EL (cell line): ENCODE data around the gene SMAD4.

Experiments used
- DNase-seq: peaks from one replicate; pipeline ENCODE4 v3.0.0-alpha.2; 2016

The SMAD4 gene

GRCh38 chr18:51025512-51025911 is 4.5 kb upstream of the SMAD4 start:
- DNase-seq: no peak

DNA sequence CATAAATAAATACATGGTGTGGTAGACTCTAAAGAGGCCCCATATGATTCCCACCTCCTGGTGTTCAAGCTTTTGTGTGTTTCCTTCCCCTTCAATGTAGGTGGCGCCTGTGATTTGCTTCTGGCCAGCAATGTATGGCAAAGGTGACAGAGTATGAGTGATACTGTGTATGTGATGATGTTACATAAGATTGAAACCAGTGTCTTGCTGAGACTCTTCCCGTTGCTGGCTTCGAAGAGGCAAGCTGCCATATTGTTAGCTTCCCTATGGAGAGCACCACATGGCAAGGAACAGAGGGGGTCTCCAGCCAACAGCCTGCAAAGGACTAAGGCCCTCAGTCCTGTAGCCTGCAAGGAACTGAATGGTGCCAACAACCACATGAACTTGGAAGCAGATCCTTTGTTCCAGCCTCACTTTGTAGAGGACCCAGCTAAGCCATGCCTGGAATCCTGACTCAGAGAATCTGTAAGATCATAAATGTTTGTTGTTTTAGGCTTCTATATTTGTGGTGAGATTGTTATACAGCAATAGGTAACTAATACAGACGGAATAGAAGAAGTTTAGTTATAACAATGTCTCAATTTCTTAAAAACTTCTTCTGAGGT is 1.7 kb upstream of the SMAD4 start:
- peak; percentile 31 for DNase-seq

DNA sequence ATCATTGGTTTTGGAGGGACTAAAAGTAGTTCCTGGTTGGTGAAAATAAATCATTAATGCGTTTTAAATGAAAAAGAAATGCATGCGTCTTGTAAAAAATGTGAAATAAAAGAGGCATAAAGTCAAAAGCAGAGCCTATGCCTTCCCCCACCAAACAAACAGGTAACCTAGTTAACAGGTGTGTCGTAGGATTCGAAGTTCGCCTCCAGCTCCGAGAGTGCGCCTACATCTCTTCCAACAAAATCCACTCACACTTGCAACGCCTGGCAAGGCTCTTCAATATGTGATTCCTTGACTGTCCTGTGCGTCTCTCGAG is 677 bp upstream of the SMAD4 start:
- DNase-seq: no peak

DNA sequence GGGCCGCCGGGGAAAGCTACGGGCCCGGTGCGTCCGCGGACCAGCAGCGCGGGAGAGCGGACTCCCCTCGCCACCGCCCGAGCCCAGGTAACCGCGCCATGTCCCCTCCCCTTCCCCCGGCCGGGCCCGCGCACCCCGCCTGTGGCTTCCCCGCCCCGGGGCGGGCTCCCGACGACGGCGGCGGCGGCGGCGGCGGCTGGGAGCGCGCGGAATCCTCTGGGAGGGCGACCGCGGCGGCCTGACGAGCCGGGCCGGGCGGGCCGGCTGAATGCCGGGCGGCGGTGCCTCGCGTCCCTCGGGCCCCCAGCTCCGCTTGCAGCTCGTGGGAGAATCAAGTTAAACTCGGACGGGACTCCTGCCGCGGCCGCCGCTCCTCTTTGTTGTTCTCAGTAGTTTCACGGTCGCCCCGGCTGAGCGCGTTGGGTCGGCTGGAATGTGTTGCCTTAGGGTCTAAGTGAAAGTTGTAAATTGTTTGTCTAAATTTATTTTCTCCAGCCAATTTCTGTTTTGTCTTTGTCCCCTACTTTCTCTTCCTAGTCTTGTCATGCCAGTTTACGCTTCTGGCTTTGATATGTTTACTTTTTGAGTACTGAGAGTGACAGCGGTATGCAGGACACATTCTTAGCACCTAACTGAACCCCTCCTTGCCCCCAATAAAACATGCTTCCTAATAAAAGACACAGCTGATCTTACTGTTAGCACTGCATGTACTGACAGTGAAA is 685 bp downstream of the SMAD4 start:
- DNase-seq: peak; percentile 64

DNA sequence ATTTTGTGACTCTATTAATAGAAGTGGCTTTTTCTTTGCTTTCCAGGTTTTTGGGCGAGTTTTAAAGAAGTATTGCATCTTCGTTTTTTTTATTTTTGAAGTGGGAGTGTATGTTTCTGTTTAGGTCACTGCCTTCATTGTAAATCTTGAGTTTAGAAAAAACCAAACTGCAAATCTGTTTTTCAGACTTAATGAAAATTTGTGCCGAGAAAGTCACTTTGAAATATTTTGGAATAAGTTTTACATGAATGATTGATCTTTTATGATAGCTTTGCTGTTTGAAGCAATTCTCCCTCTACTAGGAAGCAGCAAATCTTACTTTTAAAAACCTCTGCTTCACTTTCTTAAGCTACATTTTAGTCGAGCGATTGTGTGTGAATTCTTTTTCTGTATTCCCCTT is 2.2 kb downstream of the SMAD4 start:
- DNase-seq: no peak

DNA sequence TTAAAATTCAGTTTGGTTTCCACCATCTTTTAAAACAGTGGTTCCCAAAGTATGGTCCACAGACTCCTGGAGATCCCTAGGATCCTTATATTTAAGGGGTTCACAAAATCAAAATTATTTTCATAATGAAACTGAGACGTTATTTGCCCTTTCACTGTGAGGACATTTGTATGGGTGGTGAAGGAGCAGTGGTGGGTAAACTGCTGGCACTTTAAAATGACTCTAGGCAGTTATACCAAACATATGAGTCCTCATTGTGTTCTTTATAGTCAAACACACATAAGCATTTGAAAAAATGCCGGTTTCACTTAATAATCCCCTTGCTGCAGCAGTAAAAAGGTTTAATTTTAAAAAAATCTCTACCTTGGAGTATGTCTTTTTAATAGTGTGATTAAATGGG is 7.2 kb downstream of the SMAD4 start:
- no peak for DNase-seq

- DNase-seq: no peak
Observed at GRCh38 chr18:51038110-51038509, 8.1 kb downstream of the SMAD4 start.

DNA sequence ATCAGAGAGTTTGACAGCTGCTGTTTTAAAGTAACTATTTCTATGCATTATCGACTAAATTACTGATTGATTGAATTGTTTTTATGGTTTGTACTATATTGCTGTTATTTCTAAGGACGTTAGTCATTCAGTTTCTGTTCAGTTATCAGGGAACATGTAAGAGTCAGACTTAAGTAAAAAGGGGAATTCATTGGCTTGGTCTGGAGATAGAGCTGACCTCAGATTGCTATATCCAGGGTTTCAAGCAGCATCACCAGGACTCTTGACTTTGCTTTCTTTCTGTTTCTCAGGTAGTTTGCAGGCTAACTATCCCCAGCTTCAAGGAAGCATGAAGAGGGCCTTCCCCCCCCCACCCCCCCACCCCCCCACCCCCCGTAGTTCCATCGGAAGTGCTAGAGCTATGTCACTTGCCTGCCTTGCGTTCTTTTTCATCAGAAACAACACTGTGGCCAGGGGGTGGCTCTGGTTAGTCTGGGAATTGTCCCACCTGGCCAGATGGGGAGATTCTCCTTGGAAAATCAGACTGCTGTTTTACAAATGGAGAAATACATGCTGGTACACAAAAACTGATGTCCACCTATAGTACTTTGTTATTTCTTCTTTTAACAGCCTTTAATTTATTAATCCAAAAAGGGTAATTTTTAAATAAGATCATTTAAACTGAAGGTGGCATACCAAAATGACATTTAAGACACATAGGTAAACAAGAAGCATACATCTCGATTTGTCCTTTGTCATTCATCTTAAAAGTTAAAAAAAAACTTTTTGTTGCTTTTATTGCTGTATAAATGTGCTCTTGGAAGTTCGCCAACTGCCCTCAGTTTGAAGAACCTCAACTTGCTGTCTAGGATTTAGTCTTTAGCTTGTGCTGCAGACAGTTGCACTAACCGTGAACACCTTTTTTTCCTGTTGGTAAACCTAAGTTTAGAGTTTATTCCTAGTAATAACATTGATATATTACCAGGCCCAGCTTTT is 9.4 kb downstream of the SMAD4 start:
- DNase-seq: no peak

- DNase-seq: no peak
Observed at GRCh38 chr18:51041677-51042352, 11.8 kb downstream of the SMAD4 start.

DNA sequence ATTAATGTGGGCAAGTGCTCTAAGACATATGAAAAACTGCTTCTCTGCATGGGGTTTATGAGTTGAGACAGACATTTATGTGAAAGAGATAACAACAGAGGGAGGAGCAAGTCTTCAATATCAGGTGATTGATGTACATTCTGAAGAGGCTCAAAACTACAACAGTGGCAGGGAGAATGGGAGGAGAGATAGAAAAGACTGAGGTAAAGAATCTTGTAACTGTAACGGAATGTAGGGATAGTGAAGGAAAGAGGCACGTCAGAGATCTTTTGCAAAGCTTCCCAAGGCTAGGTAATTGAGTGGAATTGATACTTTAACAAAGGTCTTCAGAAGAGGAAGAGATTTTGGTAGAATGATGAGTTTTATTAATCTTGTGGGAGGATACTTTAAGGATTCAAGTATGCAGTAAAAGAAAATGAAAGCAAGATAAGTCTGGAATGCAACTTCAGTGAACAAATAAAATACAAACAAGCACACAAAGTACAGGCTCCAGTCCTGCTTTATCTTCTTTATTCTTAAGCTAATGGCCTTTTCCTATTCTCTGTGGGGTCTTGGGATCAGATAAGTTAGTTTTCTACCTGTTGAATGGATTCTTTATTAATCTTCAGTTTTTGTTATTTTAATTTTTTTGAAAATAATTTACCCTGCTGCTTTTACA is 15.0 kb downstream of the SMAD4 start:
- peak; percentile 17 for DNase-seq

DNA sequence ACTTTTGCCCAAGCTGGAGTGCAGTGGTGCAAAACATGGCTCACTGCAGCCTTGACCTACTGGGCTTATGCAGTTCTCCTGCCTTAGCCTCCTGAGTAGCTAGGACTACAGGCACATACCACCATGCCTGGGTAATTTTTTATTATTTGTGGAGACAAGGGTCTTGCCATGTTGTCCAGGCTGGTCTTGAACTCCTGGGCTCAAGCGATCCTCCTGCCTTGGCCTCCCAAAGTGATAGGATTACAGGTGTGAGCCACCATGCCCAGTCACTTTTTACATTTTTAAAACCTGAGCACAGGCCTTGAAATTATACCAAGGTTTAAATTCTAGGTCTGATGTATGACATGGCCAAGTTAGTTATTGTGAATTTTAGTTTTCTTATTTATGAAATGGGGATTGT is 18.2 kb downstream of the SMAD4 start:
- DNase-seq: no peak

DNA sequence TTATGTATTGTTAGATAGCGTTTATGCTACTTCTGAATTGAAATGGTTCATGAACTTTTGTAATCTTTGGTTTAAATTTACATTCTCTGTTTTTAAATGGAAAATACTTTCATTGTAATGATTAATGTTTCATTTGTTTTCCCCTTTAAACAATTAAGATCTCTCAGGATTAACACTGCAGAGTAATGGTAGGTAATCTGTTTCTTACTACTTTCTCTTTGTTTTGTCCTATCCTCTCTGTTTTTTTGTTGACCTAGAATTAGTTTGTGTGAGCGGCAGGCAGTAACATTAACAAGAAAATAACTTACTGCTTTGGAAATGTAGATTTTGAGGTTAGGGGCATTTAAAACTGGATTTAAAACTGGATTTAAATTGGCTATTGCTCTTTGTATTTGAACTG is 19.1 kb downstream of the SMAD4 start:
- no peak for DNase-seq

DNA sequence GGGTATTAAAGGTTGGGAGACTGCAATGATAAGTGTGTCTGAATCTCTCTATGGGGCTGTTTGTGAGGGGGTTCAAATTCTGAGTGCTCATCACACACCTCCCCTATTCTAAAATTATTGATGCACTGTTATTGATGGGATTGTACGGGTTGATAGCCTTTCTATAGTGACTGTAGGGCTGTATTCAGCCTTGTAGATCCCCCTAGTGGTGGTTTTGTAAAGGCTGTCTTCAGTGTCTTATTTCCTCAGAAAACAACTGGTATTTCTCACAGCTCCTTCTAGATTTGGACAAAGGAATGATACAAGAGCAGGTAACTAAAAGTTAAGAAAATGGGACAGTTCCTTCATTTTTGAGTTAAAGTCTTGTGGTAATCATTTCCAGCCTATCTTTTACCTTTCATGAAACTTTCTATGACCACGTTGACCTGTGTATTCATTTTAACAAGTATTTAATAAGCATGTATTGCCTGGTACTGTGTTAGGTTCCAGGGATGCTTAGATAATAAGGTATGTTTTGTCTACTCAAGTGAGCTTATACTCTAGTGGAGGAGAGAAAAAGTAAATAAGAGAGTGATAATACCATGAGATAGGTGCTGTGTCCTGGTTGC is 21.2 kb downstream of the SMAD4 start:
- peak; percentile 54 for DNase-seq

GRCh38 chr18:51053814-51054213 is 23.8 kb downstream of the SMAD4 start:
- DNase-seq: no peak

DNA sequence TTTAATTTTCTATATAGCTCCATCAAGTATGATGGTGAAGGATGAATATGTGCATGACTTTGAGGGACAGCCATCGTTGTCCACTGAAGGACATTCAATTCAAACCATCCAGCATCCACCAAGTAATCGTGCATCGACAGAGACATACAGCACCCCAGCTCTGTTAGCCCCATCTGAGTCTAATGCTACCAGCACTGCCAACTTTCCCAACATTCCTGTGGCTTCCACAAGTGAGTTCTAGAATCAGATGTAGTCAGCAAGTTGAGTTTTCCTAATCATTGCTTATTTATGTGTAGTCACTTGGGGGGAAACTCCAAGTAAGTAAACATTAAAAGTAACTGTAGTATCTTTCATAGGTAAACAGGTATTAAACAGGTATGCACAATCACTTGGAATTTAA is 24.8 kb downstream of the SMAD4 start:
- peak; percentile 58 for DNase-seq

DNA sequence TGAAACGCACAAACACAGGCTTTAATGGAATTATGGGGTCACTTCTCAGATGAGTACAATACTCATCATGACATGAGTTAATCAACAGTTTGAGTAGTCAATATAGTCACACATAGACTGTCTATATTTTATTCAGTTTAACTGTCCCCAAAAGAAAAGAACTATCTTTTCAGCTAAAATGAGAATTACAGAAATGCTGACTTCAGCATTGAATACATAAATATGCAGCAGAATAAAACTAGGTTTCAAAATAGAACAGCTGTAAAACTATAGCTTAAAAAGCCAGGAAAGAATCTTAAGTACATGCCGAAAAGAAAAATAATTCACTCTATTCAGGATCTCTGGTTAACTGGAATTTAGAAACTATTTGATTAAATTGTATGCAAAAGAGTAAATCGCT is 30.0 kb downstream of the SMAD4 start:
- DNase-seq: no peak

DNA sequence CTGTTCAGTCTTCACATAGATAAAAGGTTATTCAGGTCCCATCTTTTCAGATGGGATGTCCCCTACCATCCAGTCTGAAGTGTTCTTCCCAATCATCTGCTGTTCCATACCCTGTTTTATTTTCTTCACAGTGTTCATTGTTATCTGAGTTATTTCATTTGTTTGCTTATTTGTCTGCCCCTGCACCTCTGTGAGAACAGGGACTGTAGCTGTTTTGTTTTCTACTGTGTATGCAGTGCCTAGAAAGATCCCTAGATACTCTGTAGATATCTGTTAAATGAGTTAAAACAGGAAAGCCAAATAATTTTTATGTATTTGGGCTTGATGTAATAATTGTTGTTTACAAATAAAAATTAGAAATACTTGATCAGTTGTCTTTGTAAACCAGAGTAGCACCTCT is 34.2 kb downstream of the SMAD4 start:
- DNase-seq: no peak

DNA sequence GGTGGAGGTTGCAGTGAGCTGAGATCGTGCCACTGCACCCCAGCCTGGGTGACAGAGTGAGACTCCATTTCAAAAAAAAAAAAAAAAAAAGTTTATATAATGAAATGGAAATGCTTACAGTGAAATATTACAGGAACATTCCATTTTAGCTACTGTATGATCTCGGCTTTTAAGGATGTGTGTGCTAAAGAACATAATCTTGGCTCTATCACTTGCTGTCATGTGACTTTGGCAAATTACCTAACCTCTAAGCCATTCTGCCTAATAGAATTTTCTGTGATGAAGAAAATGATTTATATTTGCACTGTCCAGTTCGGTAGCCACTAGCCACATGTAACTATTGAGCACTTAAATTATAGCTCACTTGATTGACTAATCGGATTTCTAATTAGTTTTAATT is 36.3 kb downstream of the SMAD4 start:
- DNase-seq: peak; percentile 77

- DNase-seq: peak; percentile 92
Observed at GRCh38 chr18:51068105-51068504, 38.1 kb downstream of the SMAD4 start.

DNA sequence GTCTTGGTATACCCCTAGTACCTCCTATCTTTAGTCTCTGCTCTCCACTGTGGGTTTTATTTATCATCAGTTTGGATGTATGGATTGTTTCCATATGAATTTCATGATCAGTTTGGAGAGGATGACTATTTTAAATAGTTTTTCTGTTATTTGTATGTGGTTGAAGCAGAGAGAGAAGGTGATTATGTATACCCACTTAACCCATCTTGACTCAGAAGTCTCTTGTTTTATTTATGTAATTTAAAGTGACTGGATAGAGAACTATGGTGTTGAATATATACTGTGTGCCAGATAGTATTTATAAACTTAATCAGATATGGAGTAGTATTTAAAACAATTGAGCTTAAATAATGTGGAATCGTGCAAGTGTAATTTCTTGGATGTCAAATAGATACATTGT is 39.9 kb downstream of the SMAD4 start:
- DNase-seq: no peak

DNA sequence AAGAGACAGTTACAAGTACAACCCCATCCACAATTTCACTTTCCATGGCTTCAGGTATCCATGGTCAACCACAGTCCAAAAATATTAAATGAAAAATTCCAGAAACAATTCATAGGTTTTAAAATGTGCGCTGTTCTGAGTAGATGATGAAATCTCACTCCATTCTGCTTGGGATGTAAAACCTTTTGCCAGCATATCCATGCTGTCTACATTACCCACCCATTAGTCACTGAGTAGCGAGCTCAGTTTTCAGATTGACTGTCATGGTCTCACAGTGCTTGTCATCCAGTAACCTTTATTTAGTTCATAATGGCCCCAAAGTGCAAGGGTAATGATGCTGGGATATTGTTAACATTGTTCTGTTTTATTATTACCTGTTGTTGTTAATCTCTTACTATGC is 40.5 kb downstream of the SMAD4 start:
- DNase-seq: peak; percentile 89

- no peak for DNase-seq
Observed at GRCh38 chr18:51072586-51073313, 42.7 kb downstream of the SMAD4 start.
